ENCODE results near the gene LYST.
"Not testable (repeated sequence)": the region's sequence is repeated elsewhere in the genome, so short reads cannot be mapped to it uniquely, and the experiment has no call there.

LYST gene

DNA sequence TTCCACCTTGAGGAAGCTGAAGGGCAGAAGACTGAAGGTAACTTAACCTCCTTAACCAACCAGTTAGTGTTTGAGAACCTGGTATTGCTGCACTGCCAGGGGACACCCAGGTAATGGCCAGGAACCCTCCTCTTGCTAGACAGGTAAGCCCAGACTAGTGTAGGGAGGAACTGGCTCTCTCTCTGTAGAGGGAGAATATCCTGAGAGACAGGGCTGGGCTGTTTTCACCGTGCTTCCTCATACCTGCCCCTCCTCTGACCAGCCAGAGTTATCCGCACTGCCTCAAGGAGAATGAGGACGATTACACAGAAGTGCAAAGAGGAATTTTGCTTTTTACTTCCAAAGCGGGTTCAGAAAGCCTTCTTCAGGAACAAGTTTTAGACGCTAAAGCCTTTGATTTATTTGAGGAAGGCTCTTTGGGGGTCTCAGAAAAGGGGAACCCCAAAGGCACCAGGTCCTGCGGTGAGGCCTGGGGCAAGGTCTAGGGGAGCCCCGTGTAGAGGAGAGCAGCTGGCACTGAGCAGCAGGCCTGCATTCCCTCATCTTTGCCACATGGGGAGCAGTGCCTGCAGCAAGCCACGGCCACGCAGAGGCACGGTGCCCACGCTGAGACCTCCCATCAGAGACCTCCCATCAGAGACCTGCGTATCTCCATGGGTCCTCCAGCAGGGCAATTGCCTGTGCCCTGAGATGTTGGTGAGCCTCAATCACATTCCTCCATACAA lies 230.6 kb downstream of the LYST start:
- 77 to 89% methylated on average over 6 to 10 of the region's 12 CpGs for WGBS, 2 experiments (ENCODE audit: insufficient coverage in 2 of 2)
- H3K9me3 ChIP-seq (ENCODE audit: control insufficient read depth, low read length): no peaks in the 10 kb centered on the region

DNA sequence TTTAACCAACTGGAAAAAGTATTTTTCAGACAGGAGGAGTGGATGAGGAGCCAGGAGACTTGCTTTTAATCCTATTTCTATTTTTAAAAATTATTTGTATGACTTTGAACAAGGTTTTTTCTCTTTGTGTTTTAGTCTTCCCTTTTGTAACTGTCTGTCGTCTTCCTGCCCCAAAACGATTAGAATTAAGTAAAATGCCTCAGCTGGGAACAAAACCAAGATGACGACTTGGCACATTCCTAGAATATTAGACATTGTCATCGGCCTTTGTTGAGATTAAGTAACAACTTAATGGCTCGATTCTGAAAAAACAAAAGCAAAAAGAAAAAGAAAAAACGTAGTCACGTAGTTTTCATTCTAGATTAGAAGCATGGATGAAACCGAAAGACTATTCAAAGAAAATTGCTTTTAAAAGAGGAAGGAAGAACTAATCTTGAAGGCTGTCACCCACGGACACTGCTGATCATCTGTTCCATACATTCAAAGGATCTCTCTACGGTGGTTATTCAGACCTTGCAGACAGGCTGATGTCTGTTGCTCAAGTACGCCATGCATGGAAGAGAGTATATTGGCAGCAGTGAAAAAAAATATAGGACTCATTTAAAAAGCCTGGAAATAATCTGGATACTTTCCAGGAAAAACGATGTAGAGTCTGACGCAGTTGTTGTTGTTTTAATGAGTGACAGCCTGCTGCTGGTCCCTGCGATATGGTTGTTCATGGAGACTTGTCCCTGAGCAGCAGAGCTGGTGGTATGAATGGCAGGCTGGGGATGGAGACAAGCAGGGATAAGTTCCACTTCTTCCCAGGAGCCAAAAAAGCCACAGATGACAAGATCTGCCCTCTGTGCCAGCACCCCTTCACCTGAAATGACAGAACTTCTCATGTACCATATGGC lies 234.0 kb downstream of the LYST start:
- Histone ChIP-seq H3K4me3 (ENCODE audit: extremely low read depth, insufficient read depth, low read length, poor library complexity, severe bottlenecking) (no peak overlapping the region), H3K4me1 (ENCODE audit: control insufficient read depth, insufficient read depth, low read length, poor library complexity, severe bottlenecking) (peaks cover 19% of the 10 kb centered on the region), H3K36me3 (ENCODE audit: control insufficient read depth, insufficient read depth, low read length) (no peaks in the 10 kb centered on the region), H3K27ac (ENCODE audit: low read depth, low read length, severe bottlenecking) (no peak overlapping the region), H3K9me3 (ENCODE audit: control insufficient read depth, low read length) (no peaks in the 10 kb centered on the region)
- WGBS, 2 experiments (ENCODE audit: insufficient coverage in 2 of 2): 76 to 83% methylated on average over 11 to 12 of the region's 14 CpGs

More for the DNA sequence above, 230.6 kb downstream of the LYST start:
- no peaks in the 10 kb centered on the region for H3K36me3 ChIP-seq (ENCODE audit: control insufficient read depth, insufficient read depth, low read length)
- no peak overlapping the region for H3K4me3 ChIP-seq (ENCODE audit: extremely low read depth, insufficient read depth, low read length, poor library complexity, severe bottlenecking)
- H3K4me1 ChIP-seq (ENCODE audit: control insufficient read depth, insufficient read depth, low read length, poor library complexity, severe bottlenecking): peaks cover 13% of the 10 kb centered on the region
- no peak overlapping the region for H3K27ac ChIP-seq (ENCODE audit: low read depth, low read length, severe bottlenecking)

DNA sequence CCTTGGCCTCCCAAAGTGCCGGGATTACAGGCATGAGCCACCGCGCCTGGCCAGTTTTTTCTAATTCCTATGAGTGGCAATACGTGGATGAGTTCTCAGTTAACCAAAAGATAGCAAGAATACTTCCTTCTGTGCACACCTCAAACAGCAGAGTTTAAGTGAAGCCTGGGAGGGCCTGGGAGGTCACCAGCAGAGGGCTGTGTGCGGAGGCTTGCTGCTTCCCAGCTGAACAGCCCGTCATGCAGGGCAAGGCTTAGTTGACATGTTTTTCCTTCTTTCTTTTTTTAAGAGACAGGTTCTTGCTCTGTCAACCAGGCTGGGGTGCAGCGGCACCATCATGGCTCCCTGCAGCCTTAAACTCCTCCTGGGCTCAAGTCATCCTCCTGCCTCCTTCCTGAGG lies 234.9 kb downstream of the LYST start:
- peaks cover 19% of the 10 kb centered on the region for H3K4me1 ChIP-seq (ENCODE audit: control insufficient read depth, insufficient read depth, low read length, poor library complexity, severe bottlenecking)
- H3K4me3 ChIP-seq (ENCODE audit: extremely low read depth, insufficient read depth, low read length, poor library complexity, severe bottlenecking): no peak overlapping the region
- H3K36me3 ChIP-seq (ENCODE audit: control insufficient read depth, insufficient read depth, low read length): no peaks in the 10 kb centered on the region
- no peaks in the 10 kb centered on the region for H3K9me3 ChIP-seq (ENCODE audit: control insufficient read depth, low read length)
- no peak overlapping the region for H3K27ac ChIP-seq (ENCODE audit: low read depth, low read length, severe bottlenecking)
- 86 to 91% methylated on average over 3 to 6 of the region's 7 CpGs for WGBS, 2 experiments (ENCODE audit: insufficient coverage in 2 of 2)

DNA sequence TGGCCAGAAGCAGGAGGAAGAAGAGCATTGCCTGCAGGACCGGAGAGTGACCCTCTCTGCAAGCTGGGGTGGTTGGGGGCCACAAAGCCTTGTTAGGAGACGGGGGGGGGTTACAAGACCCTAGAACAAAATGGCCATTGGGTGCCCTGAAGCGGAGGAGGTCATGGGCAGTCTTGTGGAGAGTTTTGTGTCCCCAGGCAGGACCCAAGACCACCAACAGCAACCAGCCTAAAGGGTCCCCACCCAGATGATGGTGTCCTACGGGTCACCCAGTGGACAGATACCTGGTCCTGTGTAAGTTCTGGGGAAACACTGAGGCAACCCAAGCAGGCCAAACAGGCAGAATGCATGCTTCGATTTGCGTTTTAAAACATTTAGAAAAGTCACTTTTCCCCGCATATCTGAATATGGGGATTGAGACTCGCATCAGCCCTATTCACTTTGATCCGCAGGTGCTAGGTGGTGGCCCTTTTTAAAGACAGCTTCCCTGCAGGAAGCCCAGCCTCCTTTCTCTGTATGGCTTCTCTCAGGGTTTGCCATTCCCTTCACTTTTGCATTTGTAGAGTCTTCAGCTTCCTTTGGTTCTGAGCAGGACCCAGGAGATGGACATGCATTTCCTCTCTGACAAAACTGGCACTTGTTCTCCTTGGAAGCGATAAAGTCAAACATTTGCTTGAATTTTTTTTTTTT lies 238.2 kb downstream of the LYST start:
- H3K9me3 ChIP-seq (ENCODE audit: control insufficient read depth, low read length): no peaks in the 10 kb centered on the region
- 73 to 80% methylated on average over 7 to 9 of the region's 10 CpGs for WGBS, 2 experiments (ENCODE audit: insufficient coverage in 2 of 2)

DNA sequence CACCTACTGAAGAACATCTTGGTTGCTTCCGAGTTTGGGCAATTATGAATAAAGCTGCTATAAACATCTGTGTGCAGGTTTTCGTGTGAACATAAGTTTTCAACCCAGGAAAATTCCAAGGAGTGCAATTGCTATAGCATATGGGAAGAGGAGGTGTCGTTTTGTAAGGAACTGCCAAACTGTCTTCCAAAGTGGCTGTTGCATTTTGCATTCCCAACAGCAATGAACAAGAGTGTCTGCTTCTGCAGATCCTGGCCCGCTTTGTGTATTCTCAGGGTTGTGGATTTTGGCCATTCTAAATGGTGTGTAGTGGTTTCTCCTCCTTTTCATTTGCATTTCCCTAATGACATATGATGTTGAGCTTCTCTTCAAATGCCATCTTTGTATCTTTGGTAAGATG lies 240.9 kb downstream of the LYST start:
- peaks cover 7% of the 10 kb centered on the region for H3K4me1 ChIP-seq (ENCODE audit: control insufficient read depth, insufficient read depth, low read length, poor library complexity, severe bottlenecking)

More for the DNA sequence above, 238.2 kb downstream of the LYST start:
- H3K4me1 ChIP-seq (ENCODE audit: control insufficient read depth, insufficient read depth, low read length, poor library complexity, severe bottlenecking): peaks cover 19% of the 10 kb centered on the region
- no peak overlapping the region for H3K4me3 ChIP-seq (ENCODE audit: extremely low read depth, insufficient read depth, low read length, poor library complexity, severe bottlenecking)
- no peak overlapping the region for H3K27ac ChIP-seq (ENCODE audit: low read depth, low read length, severe bottlenecking)
- no peaks in the 10 kb centered on the region for H3K36me3 ChIP-seq (ENCODE audit: control insufficient read depth, insufficient read depth, low read length)

DNA sequence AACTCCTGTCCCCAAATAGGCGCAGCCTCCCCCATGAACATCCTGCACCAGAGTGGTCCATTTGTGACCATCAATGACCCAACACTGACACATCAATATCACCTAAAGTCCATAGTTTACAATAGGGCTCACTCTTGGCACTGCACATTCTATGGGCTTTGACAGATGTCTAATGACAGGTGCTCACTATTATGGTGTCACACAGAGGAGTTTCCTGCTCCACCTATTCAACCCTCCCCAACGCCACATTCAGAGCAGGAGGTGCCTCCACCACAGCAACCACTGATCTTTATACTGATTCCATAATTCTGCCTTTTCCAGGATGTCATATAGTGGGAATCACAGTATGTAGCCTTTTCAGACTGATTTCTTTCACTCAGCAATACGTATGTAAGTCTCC lies 241.4 kb downstream of the LYST start:
- Histone ChIP-seq H3K36me3 (ENCODE audit: control insufficient read depth, insufficient read depth, low read length) (no peaks in the 10 kb centered on the region), H3K4me1 (ENCODE audit: control insufficient read depth, insufficient read depth, low read length, poor library complexity, severe bottlenecking) (peaks cover 4% of the 10 kb centered on the region), H3K27ac (ENCODE audit: low read depth, low read length, severe bottlenecking) (no peak overlapping the region), H3K9me3 (ENCODE audit: control insufficient read depth, low read length) (no peaks in the 10 kb centered on the region), H3K4me3 (ENCODE audit: extremely low read depth, insufficient read depth, low read length, poor library complexity, severe bottlenecking) (no peak overlapping the region)
- 90 to 100% methylated on average over 2 to 3 of the region's 3 CpGs for WGBS, 2 experiments (ENCODE audit: insufficient coverage in 2 of 2)

More for the DNA sequence above, 240.9 kb downstream of the LYST start:
- 85 to 86% methylated on average over 2 to 3 of the region's 4 CpGs for WGBS, 2 experiments (ENCODE audit: insufficient coverage in 2 of 2)
- H3K4me3 ChIP-seq (ENCODE audit: extremely low read depth, insufficient read depth, low read length, poor library complexity, severe bottlenecking): no peak overlapping the region
- no peaks in the 10 kb centered on the region for H3K36me3 ChIP-seq (ENCODE audit: control insufficient read depth, insufficient read depth, low read length)
- H3K9me3 ChIP-seq (ENCODE audit: control insufficient read depth, low read length): no peaks in the 10 kb centered on the region
- H3K27ac ChIP-seq (ENCODE audit: low read depth, low read length, severe bottlenecking): no peak overlapping the region

DNA sequence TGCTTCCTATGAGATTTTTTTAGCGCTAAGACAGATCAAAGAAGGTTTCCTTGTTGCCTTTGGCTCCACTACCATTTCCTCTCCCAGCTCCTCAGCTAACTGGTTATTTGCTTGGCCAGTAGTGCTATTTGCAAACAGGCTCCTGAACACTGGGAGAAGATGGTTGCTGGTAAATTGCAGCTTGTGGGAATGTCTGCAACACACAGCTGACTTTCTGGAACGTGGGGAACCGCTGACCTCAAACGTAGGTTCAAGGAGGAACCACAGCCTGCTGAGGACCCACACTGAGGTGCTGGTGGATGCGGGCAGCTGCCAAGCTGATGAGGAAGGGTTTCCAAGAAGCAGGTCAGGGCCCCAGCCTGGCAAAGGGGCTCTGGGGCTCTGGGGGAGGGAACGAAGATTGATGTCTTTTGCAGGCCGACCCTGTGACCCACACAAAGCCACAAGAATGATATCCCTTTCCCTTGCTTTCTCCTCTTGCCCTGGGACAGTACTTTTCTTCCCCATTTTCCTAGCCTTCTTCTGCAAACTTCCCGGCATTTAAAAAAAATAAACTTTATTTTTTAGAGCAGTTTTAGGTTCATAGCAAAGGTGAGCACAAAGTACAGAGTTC lies 241.9 kb downstream of the LYST start:
- H3K36me3 ChIP-seq (ENCODE audit: control insufficient read depth, insufficient read depth, low read length): no peaks in the 10 kb centered on the region
- 75 to 89% methylated on average over 6 to 7 of the region's 8 CpGs for WGBS, 2 experiments (ENCODE audit: insufficient coverage in 2 of 2)
- H3K9me3 ChIP-seq (ENCODE audit: control insufficient read depth, low read length): no peaks in the 10 kb centered on the region
- no peak overlapping the region for H3K4me3 ChIP-seq (ENCODE audit: extremely low read depth, insufficient read depth, low read length, poor library complexity, severe bottlenecking)
- no peaks in the 10 kb centered on the region for H3K4me1 ChIP-seq (ENCODE audit: control insufficient read depth, insufficient read depth, low read length, poor library complexity, severe bottlenecking)
- no peak overlapping the region for H3K27ac ChIP-seq (ENCODE audit: low read depth, low read length, severe bottlenecking)

DNA sequence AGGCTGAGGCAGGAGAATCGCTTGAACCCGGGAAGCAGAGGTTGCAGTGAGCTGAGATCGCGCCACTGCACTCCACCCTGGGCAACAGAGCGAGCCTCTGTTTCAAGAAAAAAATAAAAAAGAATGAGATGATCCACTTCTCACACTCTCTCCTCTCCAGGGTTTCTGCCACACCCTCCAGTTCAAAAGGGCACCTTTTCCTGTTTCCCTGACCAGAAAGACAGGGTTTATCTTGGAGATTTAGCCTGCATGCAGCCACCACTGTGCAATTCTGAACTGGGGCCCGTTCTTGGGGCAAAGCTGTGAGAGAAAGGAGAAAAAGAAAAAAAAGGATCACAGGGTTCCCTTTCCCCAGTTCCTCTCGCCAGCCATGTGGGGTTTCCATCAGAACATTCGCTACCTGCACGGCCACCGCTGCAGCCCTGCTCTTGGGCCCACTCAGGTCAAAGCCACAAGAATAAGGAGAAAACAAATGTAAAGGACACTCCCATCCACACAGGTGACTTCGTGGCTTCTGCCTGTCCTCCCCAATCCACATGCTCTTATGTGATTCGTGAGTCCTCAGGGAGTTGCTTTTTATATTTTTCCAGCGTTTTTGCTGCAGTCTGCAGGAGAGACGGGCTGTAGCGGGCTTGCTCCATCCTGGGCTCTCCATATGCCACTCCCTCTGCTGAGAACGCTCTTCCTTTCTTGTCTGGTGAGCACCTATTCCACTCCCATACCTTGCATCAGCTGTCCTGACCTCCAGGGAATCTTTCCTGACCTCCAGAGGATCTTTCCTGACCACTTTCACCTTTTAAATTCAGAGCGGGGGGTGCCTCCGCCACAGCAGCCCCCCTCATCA lies 243.5 kb downstream of the LYST start:
- Histone ChIP-seq H3K9me3 (ENCODE audit: control insufficient read depth, low read length) (no peaks in the 10 kb centered on the region), H3K4me1 (ENCODE audit: control insufficient read depth, insufficient read depth, low read length, poor library complexity, severe bottlenecking) (peaks cover under 1% of the 10 kb centered on the region), H3K27ac (ENCODE audit: low read depth, low read length, severe bottlenecking) (no peak overlapping the region), H3K36me3 (ENCODE audit: control insufficient read depth, insufficient read depth, low read length) (no peaks in the 10 kb centered on the region), H3K4me3 (ENCODE audit: extremely low read depth, insufficient read depth, low read length, poor library complexity, severe bottlenecking) (no peak overlapping the region)
- WGBS, 2 experiments (ENCODE audit: insufficient coverage in 2 of 2): 84 to 87% methylated on average over 9 to 15 of the region's 18 CpGs

DNA sequence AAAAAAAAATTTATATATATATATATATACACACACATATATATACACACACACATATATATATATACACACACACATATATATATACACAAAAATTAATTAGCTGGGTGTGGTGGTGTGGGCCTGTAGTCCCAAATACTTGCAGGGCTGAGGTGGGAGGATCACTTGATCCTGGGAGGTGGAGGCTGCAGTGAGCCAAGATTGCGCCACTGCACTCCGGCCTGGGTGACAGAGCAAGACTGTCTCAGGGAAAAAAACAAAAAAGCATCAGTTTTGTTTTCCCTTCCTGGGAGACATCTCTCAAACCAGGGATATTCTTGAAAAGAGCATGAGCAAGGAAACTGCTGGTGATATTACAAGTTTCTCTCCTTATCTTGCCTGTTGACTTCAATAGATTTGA lies 247.6 kb downstream of the LYST start:
- H3K4me3 ChIP-seq (ENCODE audit: extremely low read depth, insufficient read depth, low read length, poor library complexity, severe bottlenecking); H3K36me3 ChIP-seq (ENCODE audit: control insufficient read depth, insufficient read depth, low read length): not testable (repeated sequence)
- WGBS, 2 experiments (ENCODE audit: insufficient coverage in 2 of 2): 100% methylated on average over 2 of the region's 2 CpGs; no CpG with 5 or more reads in 1 of the 2 experiments

More for the DNA sequence above, 247.6 kb downstream of the LYST start:
- not testable (repeated sequence) for H3K9me3 ChIP-seq (ENCODE audit: control insufficient read depth, low read length); H3K4me1 ChIP-seq (ENCODE audit: control insufficient read depth, insufficient read depth, low read length, poor library complexity, severe bottlenecking); H3K27ac ChIP-seq (ENCODE audit: low read depth, low read length, severe bottlenecking)
